Posterior cingulate gyrus (tissue), 11 donors: ENCODE measurements around the gene CDK5R2.
"Not testable (repeated sequence)": the region's sequence is repeated elsewhere in the genome, so short reads cannot be mapped to it uniquely, and the experiment has no call there.

Experiments used
- DNase-seq, 10 donors: peaks; one replicate each; pipeline versions ENCODE4 v3.0.0 to v3.0.0-alpha.2; 2020 to 2021; ENCODE audit warnings: mixed read lengths in 3 of 10
- intact Hi-C: fragments of 100-400 bp; cut with DNase I; formaldehyde crosslinking; loops from one replicate; pipeline ENCODE4 v1.15.1; 2023

Gene CDK5R2

DNA sequence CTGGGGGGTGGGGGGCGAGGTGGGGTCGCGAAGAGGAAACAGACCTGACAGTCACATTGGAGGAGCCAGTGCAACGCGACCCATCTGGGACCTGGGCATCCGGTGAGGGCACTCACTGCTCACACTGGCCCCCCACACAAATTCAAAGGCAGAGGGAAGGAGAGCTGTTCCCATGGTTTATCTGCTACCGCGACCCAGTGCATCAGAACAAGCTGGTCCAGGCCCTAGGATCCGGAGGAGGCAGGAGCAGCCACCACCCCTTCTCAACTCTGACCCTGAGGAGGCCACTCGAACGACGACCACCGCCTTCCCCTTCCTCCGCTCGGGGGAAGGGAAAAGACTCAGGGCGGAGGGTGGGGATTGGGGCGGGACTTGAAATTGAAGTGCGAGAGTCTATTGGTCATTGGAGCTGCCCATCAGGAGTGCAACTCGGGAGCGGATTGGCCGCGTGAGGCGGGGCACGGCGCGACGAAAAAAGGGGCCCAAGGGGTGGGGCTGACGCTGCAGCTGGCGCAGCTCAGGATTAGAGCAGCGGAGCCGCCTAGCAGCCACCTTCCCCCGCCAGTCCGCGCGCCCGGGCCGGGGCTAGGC lies at the start of gene CDK5R2:
Gene CDK5R2 (plus strand): TSS at position 526 of the 591 bp plus-strand sequence. CDS start 155 bp downstream, outside the sequence.
- intact Hi-C loops, result loop anchor here (5.0 kb wide), 1 partner anchor 62 kb away; no protein-coding TSS in a partner anchor
- DNase-seq, result peak; percentile 66 to 99 (median 92)

DNA sequence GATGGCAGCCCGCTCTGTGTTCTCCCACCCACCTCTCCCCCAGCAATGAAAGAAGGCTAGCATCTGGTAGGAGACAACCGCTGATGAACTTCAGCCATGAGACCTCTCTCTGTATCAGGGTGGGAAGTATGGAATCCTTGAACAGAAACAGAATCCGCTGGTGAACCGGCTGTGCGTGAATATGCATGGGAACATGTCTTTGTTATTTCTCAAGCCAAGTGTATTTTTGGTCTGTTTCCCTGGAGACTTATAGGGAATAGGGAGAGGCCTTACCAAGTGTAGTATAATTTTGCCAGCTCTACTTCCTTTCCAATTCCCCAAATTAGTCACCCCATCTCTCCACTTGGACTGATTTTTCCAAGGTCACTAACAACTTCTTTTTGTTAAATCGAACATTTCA lies 48.7 kb upstream of the CDK5R2 start:
- intact Hi-C loops, result no loop called here
- DNase-seq, result no peak

DNA sequence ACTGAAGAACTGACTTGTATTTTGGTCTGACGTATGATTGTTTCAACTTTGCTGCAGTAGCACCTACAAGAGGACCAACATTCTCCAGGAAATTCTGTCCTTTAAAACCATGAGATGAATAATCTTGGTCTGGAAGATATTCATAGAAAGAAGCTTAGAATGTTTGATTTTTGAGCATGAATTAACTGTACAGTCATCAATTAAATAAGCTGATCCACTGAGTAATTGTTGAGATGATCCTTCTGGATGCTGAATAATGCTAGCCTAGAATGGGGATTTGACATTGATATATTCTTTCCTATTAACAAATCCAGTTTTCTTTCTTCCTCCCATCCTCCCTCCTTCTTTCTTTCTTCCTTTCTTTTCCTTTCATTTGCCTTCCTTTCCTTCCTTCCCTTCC lies 39.0 kb upstream of the CDK5R2 start:
- intact Hi-C loops, result no loop called here
- no peak for DNase-seq

DNA sequence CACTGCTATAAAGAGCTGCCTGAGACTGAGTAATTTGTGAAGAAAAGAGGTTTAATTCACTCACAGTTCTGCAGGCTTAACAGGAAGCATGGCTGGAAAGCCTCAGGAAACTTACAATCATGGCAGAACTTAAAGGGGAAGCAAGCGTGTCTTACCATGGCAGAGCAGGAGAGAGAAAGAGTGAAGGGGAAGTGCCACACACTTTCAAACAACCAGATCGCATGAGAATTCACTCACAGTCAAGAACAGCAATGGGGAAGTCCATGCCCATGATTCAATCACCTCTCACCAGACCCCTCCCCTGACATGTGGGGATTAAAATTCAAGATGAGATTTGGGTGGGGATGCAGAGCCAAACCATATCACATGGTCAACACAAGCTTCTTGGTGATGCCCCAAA lies 34.7 kb upstream of the CDK5R2 start:
- DNase-seq, result no peak
- intact Hi-C loops, result no loop called here

DNA sequence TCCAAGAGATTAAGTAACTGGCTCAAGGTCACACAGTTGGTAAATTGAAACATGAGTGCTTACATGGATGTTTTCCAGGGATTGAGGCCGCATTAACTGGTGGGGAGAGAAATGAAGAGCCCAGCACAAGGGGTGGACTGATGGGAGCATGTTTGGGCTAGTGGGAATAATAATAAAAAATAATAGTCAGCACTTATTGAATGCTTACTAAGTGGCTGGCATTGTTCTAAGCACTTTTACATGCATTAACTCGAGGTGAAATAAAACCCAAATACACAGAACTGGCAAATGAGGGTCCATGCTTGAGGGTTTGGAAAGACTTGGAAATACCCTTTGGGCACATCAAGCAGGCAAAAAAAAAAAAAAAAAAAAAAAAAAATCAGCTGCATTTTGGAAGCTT lies 34.0 kb upstream of the CDK5R2 start:
- intact Hi-C loops, result no loop called here
- no peak for DNase-seq

DNA sequence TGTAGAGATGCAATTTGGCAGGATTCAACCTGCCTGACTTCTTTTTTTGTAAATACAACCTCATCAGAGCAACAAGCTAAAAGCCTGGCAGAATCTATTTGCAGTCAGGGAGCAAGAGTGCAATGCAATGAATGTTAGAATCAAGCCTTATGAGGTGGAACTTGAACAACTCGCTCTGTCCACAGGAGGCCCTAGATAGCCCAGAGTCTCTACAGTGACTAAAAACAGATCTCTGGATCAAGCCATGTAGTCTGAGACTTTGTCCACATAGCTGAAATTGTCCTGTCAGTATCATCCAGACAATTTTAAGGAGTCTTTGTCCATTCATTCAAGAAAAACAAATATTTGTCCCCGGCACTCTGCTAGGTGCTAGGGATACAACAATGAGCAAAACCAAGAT lies 32.0 kb upstream of the CDK5R2 start:
- no peak for DNase-seq
- intact Hi-C loops, result no loop called here

DNA sequence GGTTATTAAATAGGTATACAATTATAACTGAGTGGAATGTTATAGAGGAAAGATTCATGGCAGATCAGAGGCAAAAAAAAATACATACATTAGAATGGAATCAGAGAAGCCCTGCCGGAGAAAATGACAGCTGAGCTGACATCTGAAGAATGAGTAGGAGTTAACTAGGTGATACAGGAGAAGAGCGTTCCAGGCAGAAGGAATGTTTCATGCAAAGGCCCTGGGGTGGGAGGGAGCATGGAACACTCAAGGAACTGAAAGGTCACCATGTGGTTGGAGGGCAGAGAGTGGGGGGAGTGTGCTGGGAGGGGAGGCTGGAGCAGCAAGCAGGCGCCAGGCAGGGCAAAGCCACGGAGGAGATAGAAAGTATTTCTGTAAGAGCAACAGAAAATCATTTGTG lies 31.6 kb upstream of the CDK5R2 start:
- intact Hi-C loops, result no loop called here
- no peak for DNase-seq

DNA sequence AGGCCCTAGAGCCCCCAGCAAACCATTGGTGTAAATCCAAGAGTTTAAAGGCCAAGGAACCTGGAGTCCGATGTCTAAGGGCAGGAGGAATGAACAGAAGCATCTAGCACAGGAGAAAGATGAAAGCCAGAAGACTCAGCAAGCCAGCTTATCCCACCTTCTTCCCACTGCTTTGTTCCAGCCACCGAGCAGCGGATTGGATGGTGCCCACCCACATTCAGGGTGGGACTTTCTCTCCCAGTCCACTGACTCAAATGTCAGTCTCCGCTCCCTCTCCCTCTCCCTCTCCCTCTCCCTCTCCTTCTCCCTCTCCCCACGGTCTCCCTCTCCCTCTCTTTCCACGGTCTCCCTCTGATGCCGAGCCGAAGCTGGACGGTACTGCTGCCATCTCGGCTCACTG lies 29.0 kb upstream of the CDK5R2 start:
- intact Hi-C loops, result not testable (repeated sequence)
- peak in 2 of 10 donors; percentile 36 to 89 for DNase-seq

DNA sequence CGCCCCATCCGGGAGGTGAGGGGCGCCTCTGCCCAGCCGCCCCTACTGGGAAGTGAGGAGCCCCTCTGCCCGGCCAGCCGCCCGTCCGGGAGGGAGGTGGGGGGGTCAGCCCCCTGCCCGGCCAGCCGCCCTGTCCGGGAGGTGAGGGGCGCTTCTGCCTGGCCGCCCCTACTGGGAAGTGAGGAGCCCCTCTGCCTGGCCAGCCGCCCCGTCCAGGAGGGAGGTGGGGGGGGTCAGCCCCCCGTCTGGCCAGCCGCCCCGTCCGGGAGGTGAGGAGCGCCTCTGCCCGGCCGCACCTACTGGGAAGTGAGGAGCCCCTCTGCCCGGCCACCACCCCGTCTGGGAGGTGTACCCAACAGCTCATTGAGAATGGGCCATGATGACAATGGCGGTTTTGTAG lies 27.7 kb upstream of the CDK5R2 start:
- intact Hi-C loops, DNase-seq: not testable (repeated sequence)

DNA sequence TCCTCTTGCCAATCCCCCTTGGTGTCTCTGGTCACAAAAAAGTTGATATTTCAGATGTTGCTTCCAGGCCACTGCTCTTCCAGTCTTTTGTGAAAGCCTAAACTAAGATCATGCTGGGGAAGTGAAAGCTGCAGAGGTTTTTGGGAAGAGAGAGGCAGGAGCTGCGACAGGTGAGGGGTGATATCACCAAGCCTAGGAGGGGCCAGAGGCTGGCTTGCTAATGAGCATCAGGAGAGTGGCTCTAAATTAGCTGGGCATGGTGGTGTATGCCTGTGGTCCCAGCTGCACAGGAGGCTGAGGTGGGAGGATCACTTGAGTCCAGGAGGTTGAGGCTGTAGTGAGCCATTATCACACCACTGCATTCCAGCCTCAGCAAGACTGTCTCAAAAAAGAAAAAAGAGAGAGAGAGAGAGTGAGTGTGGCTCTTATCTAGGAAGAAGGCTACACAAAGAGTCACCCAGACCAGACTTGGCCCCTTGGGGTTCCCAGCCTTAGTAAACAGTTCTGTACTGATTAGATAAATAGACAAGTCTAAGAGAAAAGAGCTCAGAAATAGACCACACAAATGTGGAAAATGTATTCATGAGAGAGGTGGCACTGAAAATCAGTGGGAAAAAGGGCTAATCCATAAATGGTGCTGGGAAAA lies 14.6 kb upstream of the CDK5R2 start:
- DNase-seq, result no peak
- intact Hi-C loops, result no loop called here

DNA sequence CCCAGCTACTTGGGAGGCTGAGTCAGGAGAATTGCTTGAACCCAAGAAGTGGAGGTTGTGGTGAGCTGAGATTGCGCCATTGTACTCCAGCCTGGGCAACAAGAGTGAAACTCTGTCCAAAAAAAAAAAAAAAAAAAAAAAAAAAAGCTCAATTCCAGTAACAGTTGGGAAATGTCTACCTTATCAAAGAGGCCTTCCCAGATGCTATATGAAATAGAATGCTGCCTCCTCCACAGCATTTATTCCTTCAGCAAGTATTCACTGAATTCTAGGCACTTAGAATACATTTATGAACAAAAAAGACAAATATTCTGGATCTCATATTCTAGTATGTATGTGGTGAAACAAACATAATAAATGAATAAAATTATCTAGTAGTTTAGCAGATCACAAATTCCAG lies 12.8 kb upstream of the CDK5R2 start:
- intact Hi-C loops, result no loop called here
- no peak for DNase-seq

DNA sequence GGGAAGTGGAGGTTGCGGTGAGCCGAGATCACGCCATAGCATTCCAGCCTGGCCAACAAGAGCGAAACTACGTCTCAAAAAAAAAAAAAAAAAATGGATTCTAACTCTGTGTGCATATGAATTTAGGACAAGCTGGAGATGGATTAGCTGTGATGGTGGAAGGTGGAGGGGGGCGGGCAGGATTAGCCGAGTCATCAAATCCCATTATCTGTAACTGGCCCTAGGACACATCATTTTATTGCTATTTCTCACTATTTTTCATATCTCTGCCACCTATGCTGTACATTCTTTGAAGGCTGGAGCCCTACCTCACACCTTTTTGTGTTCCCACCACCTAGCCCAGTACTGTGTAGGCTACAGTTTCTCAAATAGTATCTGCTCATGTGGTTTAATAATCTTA lies 7.3 kb upstream of the CDK5R2 start:
- DNase-seq, result no peak
- intact Hi-C loops, result no loop called here

DNA sequence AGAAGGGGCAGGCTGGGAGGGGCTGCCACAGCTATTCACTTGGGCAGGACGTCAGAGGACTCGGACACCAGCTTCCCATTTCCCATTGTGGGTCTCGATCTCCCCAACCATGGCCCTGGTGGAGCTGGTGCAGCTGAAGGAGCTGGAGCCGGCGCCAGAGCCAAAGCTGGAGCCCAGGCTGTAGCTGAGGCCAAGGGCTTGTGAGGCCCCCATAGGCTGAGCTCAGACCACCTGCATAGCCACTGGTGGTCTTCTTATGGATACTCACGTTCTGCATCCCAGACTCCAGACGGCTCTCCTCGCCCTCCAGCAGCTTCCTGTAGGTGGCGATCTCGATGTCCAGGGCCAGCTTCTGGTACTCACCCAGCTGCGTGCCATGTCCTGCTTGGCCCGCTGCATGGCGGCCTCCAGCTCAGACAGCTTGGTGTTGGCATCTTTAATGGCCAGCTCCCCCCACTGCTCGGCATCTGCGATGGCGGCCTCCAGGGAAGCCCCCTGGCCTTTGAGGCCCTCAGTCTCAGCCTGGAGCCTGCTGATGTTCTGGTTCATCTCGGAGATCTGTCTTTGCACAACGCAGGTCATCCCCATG lies 6.0 kb upstream of the CDK5R2 start:
- intact Hi-C loops, result no loop called here
- no peak for DNase-seq

DNA sequence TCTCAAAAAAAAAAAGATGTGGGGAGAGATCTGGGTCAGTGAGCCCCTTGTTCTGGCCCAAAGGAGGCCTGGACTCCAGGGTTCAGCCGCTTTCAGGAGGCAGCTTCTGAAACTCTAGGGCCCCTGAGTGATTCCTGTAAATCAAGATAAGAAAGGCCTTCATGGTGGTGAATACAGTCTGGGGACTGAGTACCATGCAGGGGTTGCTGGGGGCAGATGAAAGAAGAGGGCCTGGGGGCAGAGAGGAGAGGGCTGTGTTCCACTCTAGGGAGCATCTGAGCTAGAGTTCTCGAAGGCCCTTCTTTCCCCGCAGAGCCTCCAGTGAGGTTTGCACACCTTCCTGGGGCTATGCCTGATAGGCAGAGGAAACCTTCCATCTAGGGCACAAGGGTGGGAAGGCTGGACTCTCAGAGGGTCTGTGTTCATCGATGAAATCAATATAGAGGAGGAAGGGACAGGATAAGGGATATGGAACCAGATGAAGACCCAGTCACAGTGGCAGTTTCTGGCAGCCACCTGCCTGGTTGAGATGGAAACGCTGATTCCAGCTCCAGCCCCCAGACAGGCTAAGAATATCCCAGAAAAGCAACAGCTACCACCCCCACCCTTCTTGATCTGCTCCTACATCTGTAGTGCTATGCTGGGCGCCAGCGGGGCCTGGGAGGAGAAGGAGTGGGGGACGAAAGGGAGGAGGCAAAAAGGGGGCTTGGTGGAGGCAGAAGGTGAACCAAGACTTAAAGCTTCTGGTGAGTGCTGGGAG lies 4.7 kb upstream of the CDK5R2 start:
- DNase-seq, result peak in 8 of 10 donors; percentile 54 to 94 (median 74)
- intact Hi-C loops, result loop anchor here (5.0 kb wide), 1 partner anchor 57 kb away; no protein-coding TSS in a partner anchor

DNA sequence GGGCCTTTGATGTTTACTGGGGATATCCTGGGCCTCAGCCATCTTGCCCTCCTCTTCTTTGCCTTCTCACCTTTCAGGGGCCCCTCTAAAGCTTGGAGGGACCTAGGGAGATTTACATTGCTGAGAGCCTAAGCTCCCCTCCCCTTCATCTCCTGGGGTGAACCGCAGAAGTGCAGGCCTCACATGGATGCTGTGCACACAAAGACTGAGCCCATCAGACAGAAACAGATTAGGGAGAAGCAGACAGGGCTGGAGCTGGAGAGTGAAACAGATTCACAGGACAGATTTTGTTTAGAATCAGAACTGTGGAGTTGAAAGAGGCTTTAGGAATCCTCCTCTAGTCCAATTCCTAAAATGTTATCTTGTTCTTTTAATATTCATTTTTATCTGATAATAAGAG lies 3.4 kb upstream of the CDK5R2 start:
- DNase-seq, result no peak
- intact Hi-C loops, result loop anchor here (5.0 kb wide), 1 partner anchor 59 kb away; no protein-coding TSS in a partner anchor

DNA sequence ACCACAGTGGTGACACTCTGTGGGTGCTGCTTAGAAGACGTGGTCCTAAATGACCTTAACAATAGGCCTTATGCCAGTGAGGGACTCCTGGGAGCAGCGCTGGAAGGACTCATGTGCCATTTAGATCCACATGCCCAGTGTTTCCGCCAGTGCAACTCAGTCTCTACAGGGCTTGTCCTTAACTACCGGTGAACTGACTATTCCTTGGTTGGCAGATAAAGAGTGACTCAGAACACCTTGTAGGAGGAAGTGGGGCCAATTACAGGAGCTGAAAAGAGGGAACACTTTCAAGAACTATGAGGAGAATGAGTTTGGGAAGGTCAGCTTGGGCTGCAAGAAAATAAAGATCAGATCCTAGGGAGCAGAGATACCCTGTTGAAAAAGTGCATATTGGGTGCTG lies 1.8 kb upstream of the CDK5R2 start:
- intact Hi-C loops, result loop anchor here (5.0 kb wide), 1 partner anchor 60 kb away; no protein-coding TSS in a partner anchor
- no peak for DNase-seq

DNA sequence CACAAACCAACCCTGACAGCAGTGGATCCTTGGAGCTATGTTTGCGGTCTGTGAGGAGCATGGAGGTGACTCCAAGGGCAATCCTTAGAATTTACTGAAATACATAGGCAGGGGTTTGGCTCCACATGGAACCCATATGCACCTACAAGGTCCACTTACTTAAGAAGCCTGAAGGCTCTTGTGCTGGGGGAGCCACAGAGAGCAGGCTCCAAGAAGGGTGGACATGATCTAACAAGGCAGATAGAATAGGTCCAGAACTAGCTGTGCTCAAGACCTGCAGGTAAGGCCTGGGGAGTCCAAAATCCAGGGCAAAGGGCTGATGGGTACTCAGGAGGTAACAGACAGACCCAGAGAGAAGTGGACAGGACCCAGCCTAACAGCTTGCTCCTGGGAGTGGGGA lies 1.2 kb upstream of the CDK5R2 start:
- intact Hi-C loops, result loop anchor here (5.0 kb wide), 1 partner anchor 61 kb away; no protein-coding TSS in a partner anchor
- no peak for DNase-seq

DNA sequence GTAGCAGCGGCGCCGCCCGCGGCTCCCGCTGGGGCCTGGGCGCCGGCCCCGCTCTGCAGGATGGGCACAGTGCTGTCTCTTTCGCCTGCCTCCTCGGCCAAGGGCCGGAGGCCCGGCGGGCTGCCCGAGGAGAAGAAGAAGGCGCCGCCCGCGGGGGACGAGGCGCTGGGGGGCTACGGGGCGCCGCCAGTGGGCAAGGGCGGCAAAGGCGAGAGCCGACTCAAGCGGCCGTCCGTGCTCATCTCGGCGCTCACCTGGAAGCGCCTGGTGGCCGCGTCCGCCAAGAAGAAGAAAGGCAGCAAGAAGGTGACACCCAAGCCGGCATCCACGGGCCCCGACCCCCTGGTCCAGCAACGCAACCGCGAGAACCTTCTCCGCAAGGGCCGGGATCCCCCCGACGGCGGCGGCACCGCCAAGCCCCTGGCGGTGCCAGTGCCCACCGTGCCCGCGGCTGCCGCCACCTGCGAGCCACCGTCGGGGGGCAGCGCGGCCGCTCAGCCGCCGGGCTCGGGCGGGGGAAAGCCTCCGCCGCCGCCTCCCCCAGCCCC lies 369 bp downstream of the CDK5R2 start:
- intact Hi-C loops, result loop anchor here (5.0 kb wide), 1 partner anchor 63 kb away; no protein-coding TSS in a partner anchor
- peak in 1 of 10 donors; percentile 69 for DNase-seq

DNA sequence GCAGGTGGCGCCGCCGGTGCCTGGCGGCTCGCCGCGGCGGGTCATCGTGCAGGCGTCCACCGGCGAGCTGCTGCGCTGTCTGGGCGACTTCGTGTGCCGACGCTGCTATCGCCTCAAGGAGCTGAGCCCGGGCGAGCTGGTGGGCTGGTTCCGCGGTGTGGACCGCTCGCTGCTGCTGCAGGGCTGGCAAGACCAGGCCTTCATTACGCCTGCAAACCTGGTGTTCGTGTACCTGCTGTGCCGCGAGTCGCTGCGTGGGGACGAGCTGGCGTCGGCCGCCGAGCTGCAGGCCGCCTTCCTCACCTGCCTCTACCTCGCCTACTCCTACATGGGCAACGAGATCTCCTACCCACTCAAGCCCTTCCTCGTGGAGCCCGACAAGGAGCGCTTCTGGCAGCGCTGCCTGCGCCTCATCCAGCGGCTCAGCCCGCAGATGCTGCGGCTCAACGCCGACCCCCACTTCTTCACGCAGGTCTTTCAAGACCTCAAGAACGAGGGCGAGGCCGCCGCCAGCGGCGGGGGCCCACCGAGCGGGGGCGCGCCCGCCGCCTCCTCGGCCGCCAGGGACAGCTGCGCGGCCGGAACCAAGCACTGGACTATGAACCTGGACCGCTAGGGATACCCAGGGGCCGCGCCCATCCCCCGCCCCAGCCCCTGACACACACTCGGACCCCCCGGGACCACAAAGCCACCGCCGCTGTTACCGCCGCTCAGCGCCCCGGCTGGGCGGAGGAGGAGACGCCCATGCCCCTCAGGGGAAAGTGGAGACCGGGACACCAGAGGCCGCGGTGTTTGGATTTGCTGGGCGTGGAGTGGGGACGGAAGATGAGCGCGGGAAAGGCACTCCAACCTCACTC lies 1.1 kb downstream of the CDK5R2 start:
- peak in 1 of 10 donors; percentile 73 for DNase-seq
- intact Hi-C loops, result no loop called here

DNA sequence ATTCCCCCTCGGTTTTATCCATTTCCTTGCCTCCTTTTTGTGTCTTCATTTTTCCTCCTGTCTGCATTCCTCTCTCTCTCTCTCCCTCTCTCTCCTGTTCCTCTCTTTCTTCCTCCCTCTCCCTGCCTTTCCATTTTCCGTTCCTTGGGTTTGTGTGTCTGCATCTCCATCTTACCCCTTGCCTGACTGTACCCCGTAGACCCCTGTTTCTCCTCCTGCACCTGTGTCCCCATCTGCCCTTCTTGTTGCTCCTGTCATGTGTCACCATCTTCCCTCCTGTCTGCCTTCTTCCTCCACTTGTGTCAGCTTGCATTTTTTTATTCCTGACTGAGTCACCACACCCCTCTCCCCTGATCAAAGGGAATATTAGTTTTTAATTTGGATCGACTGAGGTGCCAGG lies 1.8 kb downstream of the CDK5R2 start:
- no peak for DNase-seq
- intact Hi-C loops, result no loop called here
